Suprapubic skin (tissue), 4 donors: Measurements from ENCODE around the gene ZKSCAN1. TPM values are rescaled to one million over a fixed set of nuclear protein-coding genes. Genes with fewer than 3 reads are reported as not detected.

Source experiments
- DNase-seq, 2 donors: peaks; one replicate each; pipeline ENCODE4 v3.0.0-alpha.2; 2019; ENCODE audit warnings: low spot score in 2 of 2
- H3K27ac ChIP-seq: fragments of 200-600 bp; sonication (generic); one replicate; pipeline ENCODE4 v1.5.1; 2019
- H3K27me3 ChIP-seq: fragments of 200-600 bp; sonication (generic); one replicate; pipeline ENCODE4 v1.5.1; 2019
- H3K36me3 ChIP-seq: fragments of 200-600 bp; sonication (generic); one replicate; pipeline ENCODE4 v1.5.1; 2019
- H3K4me1 ChIP-seq: fragments of 200-600 bp; sonication (generic); one replicate; pipeline ENCODE4 v1.5.1; 2019
- H3K4me3 ChIP-seq: fragments of 200-600 bp; sonication (generic); one replicate; pipeline ENCODE4 v1.5.1; 2019; ENCODE audit warnings: mild to moderate bottlenecking
- H3K9me3 ChIP-seq: fragments of 200-600 bp; sonication (generic); one replicate; pipeline ENCODE4 v1.5.1; 2019
- EP300 ChIP-seq: sonication (generic); formaldehyde crosslinking; IDR thresholded peaks from one replicate; pipeline ENCODE4 v1.6.1; 2017; ENCODE audit warnings: antibody characterized with exemption
- POLR2A ChIP-seq, 2 donors: fragments of 450-650 bp; IDR thresholded peaks; one replicate each; pipeline ENCODE4 v1.6.1; 2017; ENCODE audit warnings: antibody characterized with exemption in 2 of 2, mild to moderate bottlenecking in 2 of 2, moderate library complexity in 2 of 2
- POLR2AphosphoS5 ChIP-seq, 3 donors: sonication (generic); formaldehyde crosslinking; IDR thresholded peaks; one replicate each; pipeline ENCODE4 v1.6.1; 2017; ENCODE audit warnings: antibody characterized with exemption in 3 of 3
- WGBS: methylation state at CpG from one replicate; pipeline ENCODE4 v1.1.5; 2018; 5-methylcytosine and 5-hydroxymethylcytosine counted together
- total RNA-seq, 4 donors: library from RNA; depleted of rRNA; stranded (reverse); fragments of >200 nt; gene quantifications; one replicate each; pipeline ENCODE4 v1.1.0, GENCODE V29; 2016
- TF ChIP-seq, protein P1 (sequence below), 2 donors: fragments of 200-600 bp in 1 of 2; fragments of 450-650 bp in 1 of 2; sonication (generic) in 1 of 2; IDR thresholded peaks; one replicate each; pipeline ENCODE4 v1.5.1; 2016 to 2019; ENCODE audit warnings: antibody characterized with exemption in 2 of 2, mild to moderate bottlenecking in 1 of 2, moderate library complexity in 1 of 2

ZKSCAN1 gene
- total RNA-seq, 4 donors from 2014 or later = 50.5 to 106 (median 66.4) TPM

DNA sequence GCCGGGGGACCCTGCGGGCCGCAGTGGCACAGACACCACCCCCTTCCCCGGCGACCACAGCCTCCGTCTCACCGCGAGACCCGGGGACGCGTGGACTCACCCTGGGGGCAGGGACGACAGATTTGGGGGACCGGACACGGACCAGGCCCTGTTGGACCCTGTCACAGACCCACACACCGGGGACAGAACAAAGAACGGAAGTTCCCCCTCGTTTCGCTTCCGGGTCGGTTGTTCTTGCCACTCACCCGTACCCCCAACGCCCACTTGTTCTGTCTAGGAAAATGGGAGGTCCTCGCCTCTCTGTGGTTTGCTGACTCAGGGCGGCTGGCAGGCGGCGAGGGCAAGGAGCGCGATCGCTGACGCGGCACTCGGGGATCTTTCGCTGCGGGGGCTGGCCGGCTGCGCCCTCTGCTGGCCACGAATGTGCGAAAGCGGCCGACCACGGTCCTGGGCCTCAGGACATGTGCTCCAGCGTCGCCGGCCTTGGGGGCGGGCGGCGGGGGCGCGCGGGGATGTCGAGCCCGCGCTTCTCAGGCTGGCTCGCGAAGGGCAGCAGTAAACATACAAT, 66.2 kb downstream of the ZKSCAN1 start, which contains the start of gene ZNF3:
Gene ZNF3 (minus strand): TSS at position 189 of the 568 bp plus-strand sequence. CDS start 4,366 bp downstream, outside the sequence.
- WGBS = 2% methylated on average over 30 of the region's 55 CpGs
- Histone ChIP-seq H3K4me1 (peaks cover 30% of the 10 kb centered on the region), H3K27me3 (no peaks in the 10 kb centered on the region), H3K4me3 (peak within 1 kb of the TSS; percentile 98), H3K27ac (peak within 1 kb of the TSS; percentile 90), H3K9me3 (no peaks in the 10 kb centered on the region), H3K36me3 (peaks cover 17% of the 10 kb centered on the region)
- no peak for TF ChIP-seq EP300
- TF ChIP-seq POLR2A (IDR thresholded peaks at IDR 0.05) = peak; percentile 43 to 72
- TF ChIP-seq, protein P1, sequence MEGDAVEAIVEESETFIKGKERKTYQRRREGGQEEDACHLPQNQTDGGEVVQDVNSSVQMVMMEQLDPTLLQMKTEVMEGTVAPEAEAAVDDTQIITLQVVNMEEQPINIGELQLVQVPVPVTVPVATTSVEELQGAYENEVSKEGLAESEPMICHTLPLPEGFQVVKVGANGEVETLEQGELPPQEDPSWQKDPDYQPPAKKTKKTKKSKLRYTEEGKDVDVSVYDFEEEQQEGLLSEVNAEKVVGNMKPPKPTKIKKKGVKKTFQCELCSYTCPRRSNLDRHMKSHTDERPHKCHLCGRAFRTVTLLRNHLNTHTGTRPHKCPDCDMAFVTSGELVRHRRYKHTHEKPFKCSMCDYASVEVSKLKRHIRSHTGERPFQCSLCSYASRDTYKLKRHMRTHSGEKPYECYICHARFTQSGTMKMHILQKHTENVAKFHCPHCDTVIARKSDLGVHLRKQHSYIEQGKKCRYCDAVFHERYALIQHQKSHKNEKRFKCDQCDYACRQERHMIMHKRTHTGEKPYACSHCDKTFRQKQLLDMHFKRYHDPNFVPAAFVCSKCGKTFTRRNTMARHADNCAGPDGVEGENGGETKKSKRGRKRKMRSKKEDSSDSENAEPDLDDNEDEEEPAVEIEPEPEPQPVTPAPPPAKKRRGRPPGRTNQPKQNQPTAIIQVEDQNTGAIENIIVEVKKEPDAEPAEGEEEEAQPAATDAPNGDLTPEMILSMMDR (IDR thresholded peaks at IDR 0.05) = peak; percentile 93 to 96
- TF ChIP-seq POLR2AphosphoS5 (IDR thresholded peaks at IDR 0.05) = peak; percentile 59 to 97 (median 88)
- DNase-seq = peak; percentile 99

DNA sequence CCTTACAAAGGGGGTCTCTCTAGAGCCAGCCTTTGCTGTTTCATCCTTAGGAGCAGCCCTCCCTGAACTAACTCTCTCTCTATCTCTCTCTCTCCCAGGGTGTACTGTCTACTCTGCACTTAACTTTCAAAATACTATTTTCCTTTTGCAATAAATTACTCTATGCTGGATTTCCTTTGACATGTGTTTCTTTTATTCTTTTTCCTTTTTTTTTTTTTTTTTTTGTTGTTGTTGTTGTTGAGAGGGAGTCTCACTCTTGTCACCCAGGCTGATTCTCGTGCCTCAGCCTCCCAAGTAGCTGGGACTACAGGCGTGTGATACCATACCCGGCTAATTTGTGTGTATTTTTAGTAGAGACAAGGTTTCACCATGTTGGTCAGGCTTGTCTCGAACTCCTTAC, 67.6 kb downstream of the ZKSCAN1 start:
- DNase-seq = no peak
- H3K9me3 ChIP-seq = no peaks in the 10 kb centered on the region
- no peak overlapping the region for H3K27ac ChIP-seq
- 77% methylated on average over 4 of the region's 4 CpGs for WGBS
- peaks cover 10% of the 10 kb centered on the region for H3K36me3 ChIP-seq
- peaks cover 30% of the 10 kb centered on the region for H3K4me1 ChIP-seq
- H3K27me3 ChIP-seq = no peaks in the 10 kb centered on the region
- TF ChIP-seq, protein P1 (IDR thresholded peaks at IDR 0.05) = no peak
- TF ChIP-seq POLR2AphosphoS5 (IDR thresholded peaks at IDR 0.05) = no peak
- TF ChIP-seq POLR2A (IDR thresholded peaks at IDR 0.05) = no peak
- TF ChIP-seq EP300 = no peak
- no peak overlapping the region for H3K4me3 ChIP-seq

DNA sequence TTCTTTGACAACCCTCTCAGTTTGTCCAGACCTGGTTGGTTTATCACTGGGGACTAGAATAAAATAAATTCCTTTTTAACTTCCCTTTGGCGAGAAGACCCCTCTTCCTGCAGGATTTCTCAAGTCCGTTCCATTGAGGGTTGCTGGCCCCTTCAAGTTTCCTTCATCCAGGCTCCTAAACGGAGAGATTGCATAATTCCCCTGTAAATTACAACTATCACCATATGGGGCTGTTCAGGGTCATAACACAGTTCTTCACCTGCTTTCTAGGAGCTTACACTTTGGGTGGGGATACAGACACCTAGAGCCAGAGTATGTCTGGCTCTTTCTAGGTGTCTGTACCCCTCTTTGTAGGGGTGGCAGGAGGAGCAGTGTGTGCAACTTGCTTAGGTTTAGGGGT, 70.1 kb downstream of the ZKSCAN1 start:
- H3K4me3 ChIP-seq = no peak overlapping the region
- no peaks in the 10 kb centered on the region for H3K9me3 ChIP-seq
- TF ChIP-seq POLR2A (IDR thresholded peaks at IDR 0.05) (no peak), EP300 (no peak), POLR2AphosphoS5 (IDR thresholded peaks at IDR 0.05) (no peak)
- TF ChIP-seq, protein P1 (IDR thresholded peaks at IDR 0.05) = no peak
- H3K27ac ChIP-seq = no peak overlapping the region
- H3K36me3 ChIP-seq = peaks cover 2% of the 10 kb centered on the region
- DNase-seq = no peak
- H3K4me1 ChIP-seq = peaks cover 31% of the 10 kb centered on the region
- H3K27me3 ChIP-seq = no peaks in the 10 kb centered on the region
- WGBS = 67% methylated on average over 3 of the region's 3 CpGs

GRCh38 chr7:100087055-100087750, 71.8 kb downstream of the ZKSCAN1 start:
- Histone ChIP-seq H3K27me3 (no peaks in the 10 kb centered on the region), H3K9me3 (no peaks in the 10 kb centered on the region), H3K4me3 (no peak overlapping the region), H3K36me3 (peaks cover 19% of the 10 kb centered on the region), H3K27ac (no peak overlapping the region), H3K4me1 (peaks cover 23% of the 10 kb centered on the region)
- TF ChIP-seq, protein P1 (IDR thresholded peaks at IDR 0.05) = no peak
- TF ChIP-seq POLR2AphosphoS5 (IDR thresholded peaks at IDR 0.05) (no peak), EP300 (no peak), POLR2A (IDR thresholded peaks at IDR 0.05) (no peak)
- 82% methylated on average over 10 of the region's 10 CpGs for WGBS
- no peak for DNase-seq

GRCh38 chr7:100088095-100088620, 72.8 kb downstream of the ZKSCAN1 start:
- TF ChIP-seq EP300 (no peak), POLR2AphosphoS5 (IDR thresholded peaks at IDR 0.05) (no peak)
- 79% methylated on average over 11 of the region's 11 CpGs for WGBS
- DNase-seq = no peak
- H3K36me3 ChIP-seq = peaks cover 29% of the 10 kb centered on the region
- no peaks in the 10 kb centered on the region for H3K27me3 ChIP-seq
- peaks cover 18% of the 10 kb centered on the region for H3K4me1 ChIP-seq
- H3K27ac ChIP-seq = peak overlapping the region; percentile 93
- no peaks in the 10 kb centered on the region for H3K9me3 ChIP-seq
- H3K4me3 ChIP-seq = peak overlapping the region; percentile 75
